HG03135 (cell line): ENCODE measurements around the gene POM121L2.

ENCODE experiments used
- ATAC-seq: cut with Tn5 transposase; IDR thresholded peaks from one replicate; pipeline ENCODE4 v1.9.1; 2021; ENCODE audit warnings: mild to moderate bottlenecking, moderate library complexity; ENCODE audit not compliant: unreplicated experiment

POM121L2 gene

GRCh38 chr6:27260836-27261375, 51.2 kb downstream of the POM121L2 start:
- no peak for ATAC-seq

DNA sequence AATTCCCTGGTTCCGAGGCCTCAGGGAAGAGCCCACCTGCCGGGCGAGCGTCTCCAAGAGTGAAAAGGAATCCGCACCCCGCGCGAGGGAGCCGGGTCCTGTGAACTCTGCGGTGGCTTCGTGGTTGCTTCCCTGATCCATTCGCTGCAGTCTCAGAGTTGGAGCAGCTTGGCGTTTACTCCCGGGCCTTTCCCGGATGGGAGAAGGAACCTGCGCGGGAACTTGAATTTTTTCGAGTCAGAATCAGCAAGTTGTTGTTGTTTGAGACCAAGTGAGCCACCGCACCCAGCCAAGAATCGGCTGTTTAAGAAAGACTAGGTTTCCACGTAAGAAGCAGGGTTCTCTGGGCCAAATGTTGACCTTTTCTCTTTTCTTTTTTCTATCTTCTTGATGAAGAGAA, 51.7 kb downstream of the POM121L2 start:
- ATAC-seq, result no peak
